Measurements from ENCODE around the gene ALG12.

The ALG12 gene

DNA sequence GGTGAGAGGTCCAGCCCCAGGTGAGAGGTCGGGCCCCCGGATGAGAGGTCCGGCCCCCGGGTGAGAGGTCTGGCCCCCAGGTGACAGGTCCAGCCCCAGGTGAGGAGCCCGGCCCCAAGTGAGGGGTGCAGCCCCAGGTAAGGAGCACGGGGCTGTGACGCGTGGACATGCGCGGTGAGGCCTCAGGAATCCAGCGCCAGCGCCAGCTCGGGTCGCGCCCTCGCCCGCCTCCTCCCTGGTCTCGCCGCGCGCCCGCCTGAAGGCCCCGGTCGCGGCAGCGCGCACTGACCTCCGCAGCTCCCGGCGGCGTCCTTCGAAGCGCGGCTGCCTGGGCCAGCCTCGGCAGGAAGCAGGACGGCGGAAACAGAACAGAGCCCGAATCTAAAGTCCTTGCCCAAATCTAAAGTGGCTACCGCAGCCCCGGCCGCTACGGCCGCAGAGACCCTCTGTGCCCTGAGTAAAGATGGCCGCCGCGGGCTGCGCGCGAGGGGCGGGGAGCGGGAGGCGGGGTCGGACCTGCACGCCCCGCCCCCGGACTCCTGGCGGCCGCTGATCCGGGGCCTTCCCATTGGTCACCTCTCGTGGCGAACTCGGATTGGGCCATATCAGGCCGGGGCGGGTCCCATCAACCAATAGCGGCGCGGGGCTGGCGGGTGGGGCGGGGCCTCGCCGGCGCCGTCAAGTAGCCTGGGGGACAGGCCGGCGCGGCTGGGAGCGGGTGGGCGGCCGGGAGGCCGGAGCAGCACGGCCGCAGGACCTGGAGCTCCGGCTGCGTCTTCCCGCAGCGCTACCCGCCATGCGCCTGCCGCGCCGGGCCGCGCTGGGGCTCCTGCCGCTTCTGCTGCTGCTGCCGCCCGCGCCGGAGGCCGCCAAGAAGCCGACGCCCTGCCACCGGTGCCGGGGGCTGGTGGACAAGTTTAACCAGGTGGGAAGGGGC lies at the start of gene ALG12, which contains the start of gene CRELD2:
ALG12 (minus strand) TSS at position 465 of the 937 bp plus-strand sequence. CDS start 4,673 bp downstream, outside the sequence.
CRELD2 (plus strand) TSS at position 661 of the 937 bp plus-strand sequence; CDS start at position 797, 136 bp downstream.
- TF ChIP-seq FOXM1 (IDR thresholded peaks at IDR 0.05; ENCODE audit: borderline replicate concordance, low read depth), result no peak
- no peak for TF ChIP-seq TEAD4 (IDR thresholded peaks at IDR 0.05)
- no peak for TF ChIP-seq CEBPB (IDR thresholded peaks at IDR 0.05)
- TF ChIP-seq EP300 (IDR thresholded peaks at IDR 0.05; ENCODE audit: borderline replicate concordance), result no peak
- no peak for TF ChIP-seq CREB1 (IDR thresholded peaks at IDR 0.05; ENCODE audit: low read depth)
- TF ChIP-seq, protein P1, sequence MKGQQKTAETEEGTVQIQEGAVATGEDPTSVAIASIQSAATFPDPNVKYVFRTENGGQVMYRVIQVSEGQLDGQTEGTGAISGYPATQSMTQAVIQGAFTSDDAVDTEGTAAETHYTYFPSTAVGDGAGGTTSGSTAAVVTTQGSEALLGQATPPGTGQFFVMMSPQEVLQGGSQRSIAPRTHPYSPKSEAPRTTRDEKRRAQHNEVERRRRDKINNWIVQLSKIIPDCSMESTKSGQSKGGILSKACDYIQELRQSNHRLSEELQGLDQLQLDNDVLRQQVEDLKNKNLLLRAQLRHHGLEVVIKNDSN (IDR thresholded peaks at IDR 0.05), result no peak
- no peak for TF ChIP-seq NFIC (IDR thresholded peaks at IDR 0.05)
- TF ChIP-seq ZBTB7A (IDR thresholded peaks at IDR 0.05; ENCODE audit: low read depth), result peak; percentile 81; the same call in 1 of the 2 replicates
- no peak for TF ChIP-seq RAD21 (IDR thresholded peaks at IDR 0.05; ENCODE audit: low read depth)
- TF ChIP-seq, protein P2, sequence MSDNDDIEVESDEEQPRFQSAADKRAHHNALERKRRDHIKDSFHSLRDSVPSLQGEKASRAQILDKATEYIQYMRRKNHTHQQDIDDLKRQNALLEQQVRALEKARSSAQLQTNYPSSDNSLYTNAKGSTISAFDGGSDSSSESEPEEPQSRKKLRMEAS (IDR thresholded peaks at IDR 0.05), result peak; percentile 42; the same call in 1 of the 2 replicates
- no peak; the same call in 1 of the 2 replicates for TF ChIP-seq EGR1 (IDR thresholded peaks at IDR 0.05)
- TF ChIP-seq TCF12 (IDR thresholded peaks at IDR 0.05; ENCODE audit: low read depth), result no peak
- TF ChIP-seq, protein P3, sequence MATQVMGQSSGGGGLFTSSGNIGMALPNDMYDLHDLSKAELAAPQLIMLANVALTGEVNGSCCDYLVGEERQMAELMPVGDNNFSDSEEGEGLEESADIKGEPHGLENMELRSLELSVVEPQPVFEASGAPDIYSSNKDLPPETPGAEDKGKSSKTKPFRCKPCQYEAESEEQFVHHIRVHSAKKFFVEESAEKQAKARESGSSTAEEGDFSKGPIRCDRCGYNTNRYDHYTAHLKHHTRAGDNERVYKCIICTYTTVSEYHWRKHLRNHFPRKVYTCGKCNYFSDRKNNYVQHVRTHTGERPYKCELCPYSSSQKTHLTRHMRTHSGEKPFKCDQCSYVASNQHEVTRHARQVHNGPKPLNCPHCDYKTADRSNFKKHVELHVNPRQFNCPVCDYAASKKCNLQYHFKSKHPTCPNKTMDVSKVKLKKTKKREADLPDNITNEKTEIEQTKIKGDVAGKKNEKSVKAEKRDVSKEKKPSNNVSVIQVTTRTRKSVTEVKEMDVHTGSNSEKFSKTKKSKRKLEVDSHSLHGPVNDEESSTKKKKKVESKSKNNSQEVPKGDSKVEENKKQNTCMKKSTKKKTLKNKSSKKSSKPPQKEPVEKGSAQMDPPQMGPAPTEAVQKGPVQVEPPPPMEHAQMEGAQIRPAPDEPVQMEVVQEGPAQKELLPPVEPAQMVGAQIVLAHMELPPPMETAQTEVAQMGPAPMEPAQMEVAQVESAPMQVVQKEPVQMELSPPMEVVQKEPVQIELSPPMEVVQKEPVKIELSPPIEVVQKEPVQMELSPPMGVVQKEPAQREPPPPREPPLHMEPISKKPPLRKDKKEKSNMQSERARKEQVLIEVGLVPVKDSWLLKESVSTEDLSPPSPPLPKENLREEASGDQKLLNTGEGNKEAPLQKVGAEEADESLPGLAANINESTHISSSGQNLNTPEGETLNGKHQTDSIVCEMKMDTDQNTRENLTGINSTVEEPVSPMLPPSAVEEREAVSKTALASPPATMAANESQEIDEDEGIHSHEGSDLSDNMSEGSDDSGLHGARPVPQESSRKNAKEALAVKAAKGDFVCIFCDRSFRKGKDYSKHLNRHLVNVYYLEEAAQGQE (IDR thresholded peaks at IDR 0.05; ENCODE audit: low read depth), result no peak
- peak; percentile 98 for TF ChIP-seq YY1 (IDR thresholded peaks at IDR 0.05; ENCODE audit: low read depth)
- TF ChIP-seq TAF1 (IDR thresholded peaks at IDR 0.05; ENCODE audit: low read depth), result peak; percentile 66

DNA sequence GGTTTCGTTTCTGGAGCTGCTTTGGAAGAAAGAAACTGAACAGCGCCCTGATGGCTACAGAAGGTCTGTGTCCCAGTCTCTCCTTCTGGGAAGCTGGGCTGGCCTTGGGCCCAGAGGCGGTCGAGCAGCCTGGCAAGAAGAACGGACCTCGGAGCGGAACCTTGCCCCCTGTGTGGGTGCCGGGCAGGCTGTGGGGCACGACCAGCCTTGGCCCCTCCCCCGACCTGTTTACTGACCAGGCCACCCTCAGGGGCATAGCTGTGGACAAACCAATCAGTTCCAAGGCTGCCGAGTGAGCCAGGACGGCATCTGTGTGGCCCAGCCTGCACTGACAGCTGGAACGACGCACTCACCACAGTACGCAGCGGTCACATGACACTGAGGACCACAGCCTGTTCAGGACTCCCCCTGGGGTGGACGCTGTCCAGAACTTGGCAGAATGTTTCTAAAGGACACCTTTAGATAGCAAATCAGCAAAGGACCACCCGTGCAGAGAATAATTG lies 49.5 kb upstream of the ALG12 start:
- TF ChIP-seq, protein P1 (IDR thresholded peaks at IDR 0.05), result peak; percentile 25; the same call in 1 of the 2 replicates
- TF ChIP-seq TEAD4 (IDR thresholded peaks at IDR 0.05), result no peak

DNA sequence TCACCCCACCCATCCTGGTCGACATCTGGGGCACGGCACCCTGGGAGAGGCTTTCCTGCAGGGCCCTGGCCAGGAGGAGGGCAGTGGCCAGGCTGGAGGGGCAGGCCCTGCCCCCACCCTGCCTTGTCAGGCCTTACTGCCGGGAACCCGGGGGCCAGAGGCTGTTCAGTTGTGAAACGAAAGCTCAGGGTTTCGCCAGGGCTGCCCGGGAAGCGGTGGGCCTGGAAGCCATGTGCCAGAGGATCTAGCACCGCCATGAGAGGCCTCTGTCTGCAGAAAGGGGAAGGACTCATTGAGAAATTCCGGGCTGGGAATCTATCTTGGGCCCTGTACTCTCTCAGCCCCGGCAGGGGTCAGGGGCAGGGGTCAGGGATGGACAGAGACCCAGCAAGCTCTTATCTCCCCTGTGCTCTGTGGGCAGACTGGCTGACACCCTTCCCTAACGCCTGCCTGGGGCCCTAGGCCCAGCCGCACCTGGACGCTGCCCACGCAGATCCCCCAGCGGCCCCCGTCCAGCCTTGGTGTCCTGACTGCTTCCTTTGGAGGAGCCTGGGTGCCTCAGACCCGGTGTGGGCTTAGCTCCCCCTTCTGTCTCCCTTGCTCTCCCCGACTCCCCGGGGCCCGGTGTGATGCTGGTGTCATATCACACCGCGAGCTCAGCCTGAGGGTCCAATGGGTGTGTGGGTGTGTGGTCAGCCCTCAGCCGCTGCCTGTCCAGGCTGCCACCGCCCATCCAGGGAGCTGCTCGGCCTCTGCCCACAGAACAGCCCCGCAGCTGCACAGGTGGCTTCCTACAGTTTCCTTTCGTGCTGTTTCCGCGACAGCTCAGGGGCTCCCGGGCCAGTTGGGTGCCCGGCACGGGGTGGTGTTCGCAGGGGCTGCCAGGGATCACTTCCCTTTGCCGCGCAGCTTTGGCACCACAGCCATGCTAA lies 48.8 kb upstream of the ALG12 start:
- no peak for TF ChIP-seq NFIC (IDR thresholded peaks at IDR 0.05)
- TF ChIP-seq RAD21 (IDR thresholded peaks at IDR 0.05; ENCODE audit: low read depth), result no peak
- TF ChIP-seq, protein P3 (IDR thresholded peaks at IDR 0.05; ENCODE audit: low read depth), result no peak
- TF ChIP-seq ZBTB7A (IDR thresholded peaks at IDR 0.05; ENCODE audit: low read depth), result no peak
- TF ChIP-seq TEAD4 (IDR thresholded peaks at IDR 0.05), result no peak
- no peak for TF ChIP-seq TCF12 (IDR thresholded peaks at IDR 0.05; ENCODE audit: low read depth)
- no peak for TF ChIP-seq CREB1 (IDR thresholded peaks at IDR 0.05; ENCODE audit: low read depth)
- TF ChIP-seq, protein P2 (IDR thresholded peaks at IDR 0.05), result no peak
- no peak for TF ChIP-seq YY1 (IDR thresholded peaks at IDR 0.05; ENCODE audit: low read depth)
- TF ChIP-seq, protein P1 (IDR thresholded peaks at IDR 0.05), result no peak
- no peak for TF ChIP-seq FOXM1 (IDR thresholded peaks at IDR 0.05; ENCODE audit: borderline replicate concordance, low read depth)
- no peak for TF ChIP-seq EP300 (IDR thresholded peaks at IDR 0.05; ENCODE audit: borderline replicate concordance)
- TF ChIP-seq CEBPB (IDR thresholded peaks at IDR 0.05), result no peak
- TF ChIP-seq EGR1 (IDR thresholded peaks at IDR 0.05), result no peak
- no peak for TF ChIP-seq TAF1 (IDR thresholded peaks at IDR 0.05; ENCODE audit: low read depth)

Measured in Ishikawa (cell line).